ENCODE data around the gene TAF7.
A peak's percentile ranks its signal among the peaks of the same experiment; 100 is the strongest.

TAF7 gene

DNA sequence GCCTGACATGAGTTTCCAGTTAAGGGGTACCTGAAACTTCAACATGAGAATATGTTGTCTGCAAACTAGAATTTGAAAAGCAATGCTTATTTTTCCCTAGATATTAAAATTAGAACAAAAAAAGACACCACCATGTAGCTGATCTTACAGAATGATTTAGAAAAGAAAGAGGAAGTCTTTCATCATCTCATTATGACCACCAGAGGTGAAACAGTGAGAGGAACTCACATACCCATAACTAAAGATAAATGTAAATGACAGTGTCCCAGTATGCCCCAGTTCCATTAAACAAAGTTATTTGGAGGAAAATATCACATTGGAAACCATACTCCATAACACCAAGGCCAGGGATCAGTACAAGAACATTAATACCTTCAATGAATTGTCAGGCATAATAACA lies 6.9 kb downstream of the TAF7 start:
- Histone ChIP-seq H2BK12ac (ENCODE audit: low read length) (no peak overlapping the region), H4K8ac (ENCODE audit: low read depth, low read length) (no peak overlapping the region), H3K4ac (ENCODE audit: low read length) (no peak overlapping the region), H2AFZ (ENCODE audit: low read length) (no peak overlapping the region), H3K18ac (ENCODE audit: low read length) (no peak overlapping the region), H2AK5ac (ENCODE audit: low read depth, low read length) (no peak overlapping the region), H2BK120ac (ENCODE audit: low read depth, low read length) (no peak overlapping the region), H3K9ac (ENCODE audit: low read depth, low read length, poor library complexity) (no peak overlapping the region), H3K4me1 (ENCODE audit: control insufficient read depth in 2 of 2, insufficient read depth in 1 of 2, low read depth in 1 of 2, low read length in 2 of 2) (no peaks in the 10 kb centered on the region), H3K4me3 (ENCODE audit: low read length in 2 of 2) (no peak overlapping the region), H3K27me3 (ENCODE audit: control insufficient read depth in 3 of 3, insufficient read depth in 3 of 3, low read depth in 1 of 3, low read length in 3 of 3) (no peaks in the 10 kb centered on the region), H3K4me2 (ENCODE audit: insufficient read depth, low read length, poor library complexity, severe bottlenecking) (no peak overlapping the region), H3K27ac (replicated peaks; ENCODE audit: low read length) (no peak overlapping the region), H3K23ac (ENCODE audit: low read depth, low read length, poor library complexity) (no peak overlapping the region), H2BK15ac (ENCODE audit: low read length) (no peak overlapping the region), H3K79me1 (ENCODE audit: low read depth, low read length) (no peaks in the 10 kb centered on the region), H3K9me3 (replicated peaks in 1 of 2; ENCODE audit: control insufficient read depth in 2 of 2, insufficient read depth in 1 of 2, low read depth in 1 of 2, low read length in 2 of 2) (peaks cover 15 to 66% of the 10 kb centered on the region in 2 donors), H3K14ac (ENCODE audit: low read length) (no peak overlapping the region), H2BK5ac (ENCODE audit: low read length) (no peak overlapping the region), H3K36me3 (replicated peaks in 1 of 2; ENCODE audit: control insufficient read depth in 2 of 2, insufficient read depth in 2 of 2, low read length in 2 of 2) (peaks cover 7 to 48% of the 10 kb centered on the region in 2 donors), H4K91ac (ENCODE audit: low read depth, low read length, poor library complexity) (no peak overlapping the region)
- DNase-seq (ENCODE audit: low spot score): no peak

GRCh38 chr5:141306630-141307029 lies 14.0 kb downstream of the TAF7 start:
- Histone ChIP-seq H3K4me2 (ENCODE audit: insufficient read depth, low read length, poor library complexity, severe bottlenecking) (no peak overlapping the region), H2BK5ac (ENCODE audit: low read length) (no peak overlapping the region), H3K9me3 (replicated peaks in 1 of 2; ENCODE audit: control insufficient read depth in 2 of 2, insufficient read depth in 1 of 2, low read depth in 1 of 2, low read length in 2 of 2) (peaks cover 24 to 48% of the 10 kb centered on the region in 2 donors), H3K18ac (ENCODE audit: low read length) (no peak overlapping the region), H3K9ac (ENCODE audit: low read depth, low read length, poor library complexity) (no peak overlapping the region), H2BK12ac (ENCODE audit: low read length) (no peak overlapping the region), H3K4me3 (ENCODE audit: low read length in 2 of 2) (no peak overlapping the region), H3K4ac (ENCODE audit: low read length) (no peak overlapping the region), H2AK5ac (ENCODE audit: low read depth, low read length) (no peak overlapping the region), H2BK15ac (ENCODE audit: low read length) (no peak overlapping the region), H3K36me3 (replicated peaks in 1 of 2; ENCODE audit: control insufficient read depth in 2 of 2, insufficient read depth in 2 of 2, low read length in 2 of 2) (peaks cover 0 to 4% of the 10 kb centered on the region in 2 donors), H3K14ac (ENCODE audit: low read length) (no peak overlapping the region), H4K91ac (ENCODE audit: low read depth, low read length, poor library complexity) (no peak overlapping the region), H2AFZ (ENCODE audit: low read length) (no peak overlapping the region), H3K27ac (replicated peaks; ENCODE audit: low read length) (no peak overlapping the region), H3K4me1 (ENCODE audit: control insufficient read depth in 2 of 2, insufficient read depth in 1 of 2, low read depth in 1 of 2, low read length in 2 of 2) (no peaks in the 10 kb centered on the region), H3K27me3 (ENCODE audit: control insufficient read depth in 3 of 3, insufficient read depth in 3 of 3, low read depth in 1 of 3, low read length in 3 of 3) (no peaks in the 10 kb centered on the region), H3K79me1 (ENCODE audit: low read depth, low read length) (peaks cover 3% of the 10 kb centered on the region), H3K23ac (ENCODE audit: low read depth, low read length, poor library complexity) (no peak overlapping the region), H2BK120ac (ENCODE audit: low read depth, low read length) (no peak overlapping the region), H4K8ac (ENCODE audit: low read depth, low read length) (no peak overlapping the region)
- no peak for DNase-seq (ENCODE audit: low spot score)
- no CpG with 5 or more reads among the region's 1 CpG for WGBS, 2 donors (ENCODE audit: extremely low coverage in 2 of 2, insufficient read length in 2 of 2, insufficient replicate concordance in 1 of 2)

GRCh38 chr5:141303756-141304155 lies 16.8 kb downstream of the TAF7 start, which contains the start of gene SLC25A2:
TSS of gene SLC25A2 (minus strand) at chr5:141304049. CDS start at chr5:141303865, 184 bp downstream.
- no peak within 1 kb of the TSS for H3K4me3 ChIP-seq (ENCODE audit: low read length in 2 of 2)
- H2AK5ac ChIP-seq (ENCODE audit: low read depth, low read length): no peak within 1 kb of the TSS
- no peaks in the 10 kb centered on the region for H3K27me3 ChIP-seq (ENCODE audit: control insufficient read depth in 3 of 3, insufficient read depth in 3 of 3, low read depth in 1 of 3, low read length in 3 of 3)
- no peak within 1 kb of the TSS for H4K91ac ChIP-seq (ENCODE audit: low read depth, low read length, poor library complexity)
- no peak within 1 kb of the TSS for H4K8ac ChIP-seq (ENCODE audit: low read depth, low read length)
- H3K4me1 ChIP-seq (ENCODE audit: control insufficient read depth in 2 of 2, insufficient read depth in 1 of 2, low read depth in 1 of 2, low read length in 2 of 2): no peaks in the 10 kb centered on the region
- no peak within 1 kb of the TSS for H3K9ac ChIP-seq (ENCODE audit: low read depth, low read length, poor library complexity)
- no peak within 1 kb of the TSS for H3K23ac ChIP-seq (ENCODE audit: low read depth, low read length, poor library complexity)
- H3K79me1 ChIP-seq (ENCODE audit: low read depth, low read length): peaks cover 3% of the 10 kb centered on the region
- no peak within 1 kb of the TSS for H2BK15ac ChIP-seq (ENCODE audit: low read length)
- no peak within 1 kb of the TSS for H3K27ac ChIP-seq (replicated peaks; ENCODE audit: low read length)
- H2BK12ac ChIP-seq (ENCODE audit: low read length): no peak within 1 kb of the TSS
- no peak within 1 kb of the TSS for H3K18ac ChIP-seq (ENCODE audit: low read length)
- H3K4ac ChIP-seq (ENCODE audit: low read length): no peak within 1 kb of the TSS
- H2BK120ac ChIP-seq (ENCODE audit: low read depth, low read length): no peak within 1 kb of the TSS
- peaks cover 22 to 54% of the 10 kb centered on the region in 2 donors for H3K9me3 ChIP-seq (replicated peaks in 1 of 2; ENCODE audit: control insufficient read depth in 2 of 2, insufficient read depth in 1 of 2, low read depth in 1 of 2, low read length in 2 of 2)
- H3K4me2 ChIP-seq (ENCODE audit: insufficient read depth, low read length, poor library complexity, severe bottlenecking): no peak within 1 kb of the TSS
- H3K14ac ChIP-seq (ENCODE audit: low read length): no peak within 1 kb of the TSS
- no peak for DNase-seq (ENCODE audit: low spot score)
- WGBS, 2 donors (ENCODE audit: extremely low coverage in 2 of 2, insufficient read length in 2 of 2, insufficient replicate concordance in 1 of 2): no CpG with 5 or more reads among the region's 36 CpGs
- H3K36me3 ChIP-seq (replicated peaks in 1 of 2; ENCODE audit: control insufficient read depth in 2 of 2, insufficient read depth in 2 of 2, low read length in 2 of 2): peaks cover 0 to 2% of the 10 kb centered on the region in 2 donors
- H2BK5ac ChIP-seq (ENCODE audit: low read length): peak within 1 kb of the TSS; percentile 24
- H2AFZ ChIP-seq (ENCODE audit: low read length): no peak within 1 kb of the TSS

GRCh38 chr5:141298376-141298775 lies 22.2 kb downstream of the TAF7 start:
- Histone ChIP-seq H2BK5ac (ENCODE audit: low read length) (no peak overlapping the region), H3K36me3 (replicated peaks in 1 of 2; ENCODE audit: control insufficient read depth in 2 of 2, insufficient read depth in 2 of 2, low read length in 2 of 2) (no peaks in the 10 kb centered on the region), H3K9ac (ENCODE audit: low read depth, low read length, poor library complexity) (no peak overlapping the region), H3K14ac (ENCODE audit: low read length) (no peak overlapping the region), H2AK5ac (ENCODE audit: low read depth, low read length) (no peak overlapping the region), H3K4me3 (ENCODE audit: low read length in 2 of 2) (no peak overlapping the region), H3K23ac (ENCODE audit: low read depth, low read length, poor library complexity) (no peak overlapping the region), H2BK12ac (ENCODE audit: low read length) (no peak overlapping the region), H3K4ac (ENCODE audit: low read length) (no peak overlapping the region), H3K27me3 (ENCODE audit: control insufficient read depth in 3 of 3, insufficient read depth in 3 of 3, low read depth in 1 of 3, low read length in 3 of 3) (no peaks in the 10 kb centered on the region), H3K9me3 (replicated peaks in 1 of 2; ENCODE audit: control insufficient read depth in 2 of 2, insufficient read depth in 1 of 2, low read depth in 1 of 2, low read length in 2 of 2) (peaks cover 6 to 23% of the 10 kb centered on the region in 2 donors), H2AFZ (ENCODE audit: low read length) (no peak overlapping the region), H3K18ac (ENCODE audit: low read length) (no peak overlapping the region), H3K4me1 (ENCODE audit: control insufficient read depth in 2 of 2, insufficient read depth in 1 of 2, low read depth in 1 of 2, low read length in 2 of 2) (no peaks in the 10 kb centered on the region), H4K91ac (ENCODE audit: low read depth, low read length, poor library complexity) (no peak overlapping the region), H4K8ac (ENCODE audit: low read depth, low read length) (no peak overlapping the region), H3K79me1 (ENCODE audit: low read depth, low read length) (no peaks in the 10 kb centered on the region), H3K27ac (replicated peaks; ENCODE audit: low read length) (no peak overlapping the region), H2BK120ac (ENCODE audit: low read depth, low read length) (no peak overlapping the region), H2BK15ac (ENCODE audit: low read length) (no peak overlapping the region), H3K4me2 (ENCODE audit: insufficient read depth, low read length, poor library complexity, severe bottlenecking) (no peak overlapping the region)
- DNase-seq (ENCODE audit: low spot score): no peak
- no CpG with 5 or more reads among the region's 4 CpGs for WGBS, 2 donors (ENCODE audit: extremely low coverage in 2 of 2, insufficient read length in 2 of 2, insufficient replicate concordance in 1 of 2)
